ENCODE data around the gene ZNF175. TPM values are rescaled to one million over a fixed set of nuclear protein-coding genes. Genes with fewer than 3 reads are reported as not detected.

Gene ZNF175
- total RNA-seq, 1 donor, result 12.9 TPM

DNA sequence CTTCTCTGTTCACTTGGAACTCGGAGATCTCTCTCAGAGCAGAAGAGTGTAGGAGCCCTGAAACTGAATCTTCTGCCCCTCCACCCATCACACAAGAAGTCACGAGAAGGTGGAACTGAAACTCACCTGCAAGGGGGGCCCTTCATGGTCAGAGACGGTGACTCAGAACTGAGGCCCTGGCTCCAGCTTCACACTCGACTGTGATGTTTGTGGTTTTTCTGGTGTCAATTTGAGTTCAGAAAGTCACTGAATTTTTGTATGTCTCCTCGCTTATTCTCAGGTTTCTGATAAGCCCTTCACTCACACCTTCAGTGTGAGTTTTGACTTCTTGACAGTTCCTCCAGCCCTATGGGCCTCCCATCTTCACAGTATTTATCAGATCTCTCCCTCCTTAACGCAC is 36.0 kb downstream of the ZNF175 start:
- H3K4me3 ChIP-seq (ENCODE audit: low read depth, low read length), result no peak overlapping the region
- TF ChIP-seq CTCF (IDR thresholded peaks at IDR 0.05; ENCODE audit: insufficient read depth, low read length), result no peak
- no peak for DNase-seq (ENCODE audit: low read depth)

DNA sequence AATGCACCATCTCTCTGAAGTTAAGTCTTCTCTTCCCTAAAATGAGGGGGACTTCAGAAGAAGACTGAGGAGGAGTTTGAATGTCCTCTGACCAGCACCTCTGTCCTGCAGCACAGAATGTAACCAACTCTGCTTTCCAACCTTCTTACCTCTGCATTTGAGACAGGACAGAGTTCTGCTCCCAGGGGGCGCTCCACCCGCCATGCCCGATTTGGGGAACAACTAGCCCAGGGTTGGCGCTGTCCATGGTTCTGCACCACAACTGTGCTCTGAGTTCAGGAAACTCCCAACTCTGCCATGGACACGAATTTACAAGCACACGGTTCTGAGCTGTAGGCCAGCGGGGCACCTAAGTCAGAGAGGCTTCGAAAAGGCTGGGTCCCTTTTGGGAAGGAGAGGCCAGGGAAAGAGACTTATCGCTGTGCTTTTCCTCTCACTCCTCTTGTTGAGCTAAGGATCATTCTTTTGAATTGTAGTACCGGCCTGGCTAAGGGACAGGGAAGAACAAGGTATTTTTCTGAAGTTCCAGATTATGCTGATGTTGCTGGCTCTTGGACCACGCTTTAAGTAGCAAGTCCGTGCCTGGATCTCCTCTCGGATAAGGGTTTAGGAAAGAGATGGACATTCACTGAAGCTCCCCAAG is 37.0 kb downstream of the ZNF175 start:
- peak; percentile 76 for TF ChIP-seq CTCF (IDR thresholded peaks at IDR 0.05; ENCODE audit: insufficient read depth, low read length)
- no peak overlapping the region for H3K4me3 ChIP-seq (ENCODE audit: low read depth, low read length)
- DNase-seq (ENCODE audit: low read depth), result peak; percentile 73

DNA sequence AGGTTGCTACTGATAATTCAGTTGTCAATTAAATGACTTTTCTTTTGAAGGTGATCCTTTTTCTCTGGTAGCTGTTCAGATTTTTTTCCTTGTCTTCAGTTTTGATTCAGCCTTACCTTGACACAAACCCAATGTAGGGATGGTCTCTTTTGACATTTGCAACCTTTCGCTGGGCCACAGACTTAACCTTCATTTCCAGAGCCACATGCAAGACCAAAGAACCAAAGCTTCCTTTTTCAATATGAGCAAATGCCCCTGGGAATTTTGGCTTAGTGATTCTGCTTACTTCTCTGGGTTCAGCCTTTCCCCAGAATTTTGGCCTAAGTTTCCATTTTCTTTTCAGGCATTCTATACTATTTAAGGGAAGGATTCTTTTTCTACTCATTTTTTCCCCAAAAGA is 39.5 kb downstream of the ZNF175 start:
- no peak overlapping the region for H3K4me3 ChIP-seq (ENCODE audit: low read depth, low read length)
- no peak for DNase-seq (ENCODE audit: low read depth)
- TF ChIP-seq CTCF (IDR thresholded peaks at IDR 0.05; ENCODE audit: insufficient read depth, low read length), result no peak

DNA sequence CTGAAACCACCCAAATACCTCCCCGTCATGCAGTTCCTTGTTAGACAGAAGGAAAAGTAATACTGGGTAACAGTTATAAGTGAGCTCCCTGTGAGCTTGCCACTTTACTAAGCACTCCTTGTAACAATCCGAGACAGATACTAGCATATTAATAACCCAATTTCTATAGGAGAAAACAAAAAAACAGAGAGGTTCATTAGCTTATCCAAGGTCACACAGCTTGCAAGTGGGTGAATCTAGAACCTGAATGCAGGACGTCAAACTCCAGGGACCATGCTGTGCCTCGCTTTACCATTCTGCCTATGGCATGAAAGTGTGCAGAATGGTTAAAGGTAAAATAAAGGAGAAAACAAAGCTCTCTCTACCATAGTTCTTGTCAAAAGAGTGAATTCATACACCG is 43.7 kb downstream of the ZNF175 start:
- no peak for TF ChIP-seq CTCF (IDR thresholded peaks at IDR 0.05; ENCODE audit: insufficient read depth, low read length)
- DNase-seq (ENCODE audit: low read depth), result no peak
- no peak overlapping the region for H3K4me3 ChIP-seq (ENCODE audit: low read depth, low read length)

DNA sequence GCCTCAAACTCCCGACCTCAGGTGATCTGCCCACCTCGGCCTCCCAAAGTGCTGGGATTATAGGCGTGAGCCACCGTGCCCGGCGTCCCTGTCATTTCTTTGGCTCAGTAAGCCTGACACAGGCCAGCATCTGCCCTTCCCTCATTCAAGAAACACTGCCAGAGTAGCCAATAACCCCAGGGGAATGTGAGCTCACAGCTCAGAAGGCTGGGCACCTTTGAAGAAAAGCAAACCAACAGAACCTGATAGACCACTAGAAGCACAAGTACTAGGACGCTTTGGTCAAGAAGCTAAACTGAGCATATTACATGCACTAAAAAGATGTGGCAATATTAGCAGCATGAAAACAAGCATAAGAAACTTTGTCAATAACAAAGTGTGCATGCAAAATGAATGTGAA is 44.9 kb downstream of the ZNF175 start:
- no peak overlapping the region for H3K4me3 ChIP-seq (ENCODE audit: low read depth, low read length)
- DNase-seq (ENCODE audit: low read depth), result no peak
- TF ChIP-seq CTCF (IDR thresholded peaks at IDR 0.05; ENCODE audit: insufficient read depth, low read length), result no peak

- DNase-seq (ENCODE audit: low read depth), result no peak
- no peak overlapping the region for H3K4me3 ChIP-seq (ENCODE audit: low read depth, low read length)
- TF ChIP-seq CTCF (IDR thresholded peaks at IDR 0.05; ENCODE audit: insufficient read depth, low read length), result no peak
Measured at GRCh38 chr19:51621178-51621577, 50.1 kb downstream of the ZNF175 start.

DNA sequence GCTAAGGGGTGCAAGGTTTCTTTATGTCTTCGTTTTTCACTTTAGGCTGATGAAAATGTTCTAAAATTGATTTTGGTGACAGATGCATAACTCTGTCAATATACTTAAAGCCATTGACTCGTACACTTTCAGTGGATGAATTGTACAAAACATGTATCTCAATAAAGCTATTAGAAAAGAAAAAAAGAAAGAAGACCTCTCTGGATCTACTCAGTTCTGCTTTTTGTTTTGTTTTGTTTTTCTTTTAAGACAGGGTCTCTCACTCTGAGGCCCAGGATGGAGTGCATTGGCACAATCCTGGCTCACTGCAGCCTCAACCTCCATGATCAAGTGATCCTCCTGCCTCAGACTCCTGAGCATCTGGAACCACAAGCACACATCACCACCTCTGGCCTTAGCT is 55.6 kb downstream of the ZNF175 start:
- H3K4me3 ChIP-seq (ENCODE audit: low read depth, low read length), result no peak overlapping the region
- no peak for DNase-seq (ENCODE audit: low read depth)
- TF ChIP-seq CTCF (IDR thresholded peaks at IDR 0.05; ENCODE audit: insufficient read depth, low read length), result no peak
